HG03354 (cell line): ENCODE measurements around the gene ATRX.
"Not testable (repeated sequence)": the region's sequence is repeated elsewhere in the genome, so short reads cannot be mapped to it uniquely, and the experiment has no call there.

Source experiments
- ATAC-seq: cut with Tn5 transposase; IDR thresholded peaks from one replicate; pipeline ENCODE4 v1.9.1; 2021; ENCODE audit warnings: mild to moderate bottlenecking; ENCODE audit not compliant: unreplicated experiment, poor library complexity, severe bottlenecking

ATRX gene

DNA sequence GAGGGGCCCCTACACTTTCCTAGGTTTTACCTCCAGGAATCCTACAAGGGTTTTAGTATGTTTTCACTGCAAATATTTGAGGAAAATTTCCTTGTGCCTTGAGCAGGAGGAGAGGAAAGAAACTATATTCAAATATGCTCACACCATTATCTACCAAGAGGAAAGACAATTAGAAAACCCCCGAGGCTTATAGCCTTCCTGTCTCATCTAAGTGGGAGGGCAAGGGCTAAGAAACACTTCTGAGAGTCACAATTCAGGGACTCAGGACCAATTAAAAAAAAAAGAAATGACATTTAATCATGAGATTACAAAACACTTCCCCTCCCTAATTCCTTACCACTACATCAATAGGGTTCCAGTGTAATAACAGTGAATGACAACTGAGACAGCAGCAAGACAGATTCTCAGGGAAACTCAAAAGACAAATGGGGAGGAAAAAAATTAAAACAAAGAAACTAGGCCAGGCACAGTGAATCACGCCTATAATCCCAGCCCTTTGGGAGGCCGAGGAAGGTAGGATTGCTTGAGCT lies 45.6 kb downstream of the ATRX start:
- no peak for ATAC-seq

DNA sequence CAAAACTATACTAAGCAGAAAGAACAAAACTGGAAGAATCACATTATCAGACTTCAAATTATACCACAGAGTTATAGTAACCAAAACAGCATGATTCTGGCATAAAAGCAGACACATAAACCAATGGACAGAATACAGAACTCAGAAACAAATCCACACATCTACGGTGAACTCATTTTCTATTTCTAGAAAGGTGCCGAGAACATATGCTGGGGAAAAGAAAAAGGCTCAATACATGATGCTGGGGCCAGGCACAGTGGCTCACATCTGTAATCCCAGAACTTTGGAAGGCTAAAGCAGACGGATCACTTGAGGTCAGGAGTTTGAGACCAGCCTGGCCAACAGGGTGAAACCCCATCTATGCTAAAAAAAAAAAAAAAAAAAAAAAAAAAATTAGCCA lies 52.7 kb downstream of the ATRX start:
- ATAC-seq, result no peak

DNA sequence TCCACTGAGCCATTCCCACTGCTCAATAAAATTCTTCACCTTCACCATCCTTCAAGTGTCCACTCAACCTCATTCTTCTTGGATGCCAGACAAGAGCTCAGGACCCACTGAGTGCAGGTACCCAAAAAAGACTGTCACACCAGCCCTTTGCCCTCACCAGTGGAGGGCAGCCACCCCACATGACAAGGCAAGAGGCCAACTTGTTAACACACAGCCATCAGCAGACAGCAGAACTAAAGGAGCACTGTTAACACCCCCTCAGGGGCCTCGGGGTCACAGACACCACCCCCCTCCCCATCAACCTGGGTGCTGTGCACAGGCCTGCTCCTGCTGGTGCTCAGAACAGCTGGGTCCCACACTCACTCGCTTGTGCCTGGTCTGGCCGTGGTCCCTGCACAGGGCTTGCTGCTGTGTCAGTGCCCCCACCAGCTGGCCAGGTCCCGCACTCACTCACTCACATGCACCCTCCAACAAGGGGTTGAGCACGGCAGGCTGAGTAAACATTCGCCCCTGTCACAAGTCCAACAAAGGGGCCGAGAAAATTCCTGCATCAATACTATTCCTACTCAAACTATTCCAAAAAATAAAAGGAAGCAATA lies 54.1 kb downstream of the ATRX start:
- ATAC-seq, result no peak

DNA sequence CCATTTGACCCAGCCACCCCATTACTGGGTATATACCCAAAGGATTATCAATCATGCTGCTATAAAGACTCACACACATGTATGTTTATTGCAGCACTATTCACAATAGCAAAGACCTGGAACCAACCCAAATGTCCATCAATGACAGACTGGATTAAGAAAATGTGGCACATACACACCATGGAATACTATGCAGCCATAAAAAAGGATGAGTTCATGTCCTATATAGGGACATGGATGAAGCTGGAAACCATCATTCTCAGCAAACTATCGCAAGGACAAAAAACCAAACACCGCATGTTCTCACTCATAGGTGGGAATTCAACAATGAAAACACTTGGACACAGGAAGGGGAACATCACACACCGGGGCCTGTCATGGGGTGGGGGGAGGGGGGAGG lies 59.9 kb downstream of the ATRX start:
- ATAC-seq, result not testable (repeated sequence)

DNA sequence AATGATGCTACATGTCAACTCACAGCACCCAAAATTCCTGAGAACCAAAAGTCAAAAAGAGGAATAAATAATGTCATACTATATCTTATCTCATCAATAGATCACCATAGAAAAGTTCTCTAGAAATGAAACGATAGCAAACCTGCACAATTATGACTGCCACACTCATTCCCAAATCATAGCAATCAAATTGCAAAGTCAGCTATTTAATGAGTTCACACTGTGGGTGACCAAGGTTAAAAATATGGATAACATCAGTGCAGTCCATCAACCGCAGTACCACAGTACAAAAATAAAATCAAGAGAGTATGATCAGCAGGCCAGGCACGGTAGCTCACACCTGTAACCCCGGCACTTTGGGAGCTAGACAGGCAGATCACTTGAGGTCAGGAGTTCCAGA lies 62.3 kb downstream of the ATRX start:
- ATAC-seq, result no peak

DNA sequence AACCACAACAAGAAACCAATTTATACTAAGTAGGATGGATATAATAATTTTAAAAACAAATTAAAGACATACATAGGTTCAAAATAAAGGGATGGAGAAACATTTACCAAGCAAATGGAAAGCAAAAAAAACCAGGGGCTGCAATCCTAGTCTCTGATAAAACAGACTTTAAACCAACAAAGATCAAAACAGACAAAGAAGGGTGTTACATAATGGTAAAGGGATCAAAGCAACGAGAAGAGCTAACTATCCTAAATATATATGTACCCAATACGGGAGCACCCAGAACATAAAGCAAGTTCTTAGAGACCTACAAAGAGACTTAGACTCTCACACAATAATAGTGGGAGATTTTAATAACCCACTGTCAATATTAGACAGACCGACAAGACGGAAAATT lies 66.6 kb downstream of the ATRX start:
- ATAC-seq, result no peak

DNA sequence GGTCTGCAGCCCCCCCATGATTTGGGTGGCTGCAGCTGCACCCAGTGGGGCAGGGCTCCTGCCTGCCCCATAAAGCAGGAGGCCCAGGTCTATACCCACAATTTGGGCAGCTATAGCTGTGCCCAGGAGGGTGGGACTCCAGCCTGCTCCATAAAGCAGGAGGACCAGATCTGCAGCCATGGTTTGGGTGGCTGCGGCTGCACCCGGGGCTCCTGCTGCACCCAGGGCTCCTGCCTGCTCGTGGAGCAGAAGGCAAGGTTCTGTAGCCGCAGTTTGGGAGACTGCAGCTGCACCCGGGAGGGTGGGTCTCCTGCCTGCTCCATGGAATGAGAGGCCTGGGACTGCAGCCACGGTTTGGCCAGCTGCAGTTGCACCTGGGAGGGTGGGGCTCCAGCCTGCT lies 81.1 kb downstream of the ATRX start:
- ATAC-seq, result no peak

DNA sequence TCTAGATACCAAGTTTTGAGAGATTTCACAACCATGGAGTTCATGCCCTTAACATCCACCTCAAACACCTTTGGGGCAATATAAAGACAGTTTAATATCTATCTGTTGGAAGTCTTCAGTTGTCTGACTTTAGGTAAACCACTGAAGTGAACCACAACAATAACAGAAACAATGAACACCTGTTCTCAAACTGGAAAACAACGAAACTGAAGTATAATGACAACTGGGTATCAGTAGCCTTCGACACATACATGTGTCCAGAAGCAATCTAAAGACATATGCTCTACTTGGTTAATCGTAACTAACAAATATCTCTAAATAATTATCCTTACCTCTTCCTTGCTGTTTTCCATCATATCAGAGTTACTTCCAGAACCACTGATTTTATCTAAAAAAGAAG lies 87.8 kb downstream of the ATRX start:
- no peak for ATAC-seq

DNA sequence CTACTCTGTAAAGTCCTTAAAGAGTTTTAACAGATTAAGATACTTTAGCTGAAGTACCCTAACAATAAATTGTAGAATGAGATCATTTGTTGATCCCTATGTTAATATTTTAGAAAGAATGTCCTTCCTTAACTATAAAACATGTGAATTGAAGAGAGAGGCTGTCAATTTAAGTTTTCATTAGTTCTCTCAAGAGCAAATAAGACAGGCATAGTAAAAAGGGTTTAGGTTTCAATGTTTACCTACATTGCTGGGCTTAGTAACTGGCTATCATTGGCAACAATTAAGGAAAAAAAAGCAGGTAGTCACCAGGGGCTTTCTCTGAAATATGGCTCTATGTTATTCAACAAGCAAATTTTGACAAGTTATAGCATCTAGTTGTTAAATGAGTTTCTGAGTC lies 91.5 kb downstream of the ATRX start:
- ATAC-seq, result no peak

DNA sequence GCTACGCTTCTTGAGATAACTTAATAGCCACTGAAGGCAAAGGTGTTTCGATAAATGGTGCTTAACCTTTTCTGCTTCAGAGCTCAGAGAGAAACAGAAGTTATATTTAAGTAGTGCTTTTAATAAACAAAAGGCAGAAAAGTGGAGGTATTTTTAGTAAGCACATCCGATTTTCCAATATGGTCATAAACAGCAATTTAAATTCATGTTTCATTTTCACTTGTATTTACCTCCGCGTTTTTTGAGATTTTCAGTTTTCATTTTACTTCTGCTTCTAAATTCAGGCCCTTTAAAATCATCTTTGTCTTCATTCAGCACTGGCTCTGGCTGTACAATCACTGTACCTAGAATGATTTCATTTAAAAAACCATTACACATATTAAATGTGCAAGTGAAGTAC lies 92.4 kb downstream of the ATRX start:
- ATAC-seq, result no peak

DNA sequence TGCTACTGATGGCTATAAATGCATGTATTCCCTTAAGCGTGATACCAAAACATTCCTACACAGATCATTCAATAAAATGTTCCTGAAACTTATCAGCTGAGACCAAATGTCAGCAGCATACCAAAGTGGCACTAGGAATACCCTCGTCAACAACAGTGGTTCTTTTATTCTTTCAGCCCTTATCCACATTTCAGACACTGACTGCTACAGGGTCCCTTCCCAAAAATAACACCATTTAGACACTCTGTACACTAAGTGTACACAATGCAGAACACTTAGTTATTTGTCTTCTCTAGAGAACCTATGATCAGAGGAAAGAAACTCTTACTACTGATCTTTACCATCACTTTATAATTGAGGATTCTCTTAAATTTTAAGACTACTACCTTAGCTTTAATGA lies 94.1 kb downstream of the ATRX start:
- ATAC-seq, result no peak

DNA sequence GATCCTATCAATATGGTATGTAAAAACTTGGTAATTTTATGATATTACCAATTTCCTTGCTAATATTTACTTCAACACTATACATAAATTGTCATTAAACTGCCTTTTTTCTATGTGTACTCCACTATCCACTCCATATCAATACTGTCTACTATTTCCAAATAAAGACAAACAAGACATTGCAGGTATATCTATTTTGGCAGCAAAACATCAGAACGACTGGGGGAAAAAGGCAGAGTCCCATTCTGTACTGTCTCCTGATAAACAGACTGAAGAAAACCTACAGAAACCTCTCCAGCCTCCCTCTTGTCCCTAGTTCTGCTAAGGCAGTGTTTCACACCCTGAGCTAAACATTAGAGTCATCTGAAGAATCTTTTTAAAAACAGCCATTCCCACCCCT lies 96.6 kb downstream of the ATRX start:
- no peak for ATAC-seq

DNA sequence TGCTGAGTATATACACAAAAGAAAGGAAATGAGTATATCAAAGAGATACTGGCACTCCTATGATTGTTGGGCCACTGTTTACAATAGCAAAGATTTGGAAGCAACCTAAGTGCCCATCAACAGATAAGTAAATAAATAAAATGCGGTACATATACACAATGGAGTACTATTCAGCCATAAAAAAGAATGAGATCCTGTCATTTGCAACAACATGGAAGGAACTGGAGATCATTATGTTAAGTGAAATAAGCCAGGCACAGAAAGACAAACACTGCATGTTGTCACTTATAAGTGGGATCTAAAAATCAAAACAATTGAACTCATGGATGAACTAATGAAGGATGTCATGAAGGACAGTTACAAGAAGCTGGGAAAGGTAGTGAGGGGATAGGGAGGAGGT lies 100.3 kb downstream of the ATRX start:
- not testable (repeated sequence) for ATAC-seq

DNA sequence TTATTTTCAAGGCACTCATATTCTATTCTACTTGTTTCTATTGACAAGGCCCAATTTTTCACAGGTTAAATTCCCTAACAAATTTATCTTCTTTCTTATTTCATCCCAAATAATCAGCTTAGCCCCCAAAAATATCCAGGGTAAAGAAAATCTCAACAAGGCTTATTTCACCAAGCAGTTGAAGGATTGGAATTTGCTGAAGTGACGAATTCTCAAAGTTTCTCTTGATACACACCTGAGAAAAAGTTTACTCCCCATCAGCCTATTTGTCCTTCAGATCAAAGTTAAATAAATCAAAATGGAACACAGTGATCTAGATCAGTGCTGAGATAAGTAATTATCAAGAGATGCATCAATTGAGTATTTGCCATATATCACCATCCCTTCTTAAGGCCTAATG lies 106.9 kb downstream of the ATRX start:
- ATAC-seq, result no peak

DNA sequence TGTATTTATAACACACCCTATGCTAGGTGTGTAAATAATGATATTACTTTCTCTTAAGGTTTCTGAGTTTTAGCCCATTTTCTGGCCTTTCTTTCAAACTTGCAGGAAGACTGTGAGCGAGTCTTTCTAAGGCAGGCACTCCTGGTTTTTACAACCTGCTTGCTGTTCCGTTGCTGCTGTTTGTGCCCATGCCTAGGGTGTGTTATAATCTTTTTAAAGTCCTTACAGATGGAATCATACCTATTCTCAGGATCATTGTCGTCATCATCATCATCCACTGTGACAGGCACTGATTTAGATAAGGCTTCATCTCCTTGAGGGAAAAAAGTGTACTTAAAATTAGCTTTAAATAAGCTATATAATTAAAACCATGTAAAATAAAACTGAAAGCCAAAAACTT lies 110.0 kb downstream of the ATRX start:
- no peak for ATAC-seq

DNA sequence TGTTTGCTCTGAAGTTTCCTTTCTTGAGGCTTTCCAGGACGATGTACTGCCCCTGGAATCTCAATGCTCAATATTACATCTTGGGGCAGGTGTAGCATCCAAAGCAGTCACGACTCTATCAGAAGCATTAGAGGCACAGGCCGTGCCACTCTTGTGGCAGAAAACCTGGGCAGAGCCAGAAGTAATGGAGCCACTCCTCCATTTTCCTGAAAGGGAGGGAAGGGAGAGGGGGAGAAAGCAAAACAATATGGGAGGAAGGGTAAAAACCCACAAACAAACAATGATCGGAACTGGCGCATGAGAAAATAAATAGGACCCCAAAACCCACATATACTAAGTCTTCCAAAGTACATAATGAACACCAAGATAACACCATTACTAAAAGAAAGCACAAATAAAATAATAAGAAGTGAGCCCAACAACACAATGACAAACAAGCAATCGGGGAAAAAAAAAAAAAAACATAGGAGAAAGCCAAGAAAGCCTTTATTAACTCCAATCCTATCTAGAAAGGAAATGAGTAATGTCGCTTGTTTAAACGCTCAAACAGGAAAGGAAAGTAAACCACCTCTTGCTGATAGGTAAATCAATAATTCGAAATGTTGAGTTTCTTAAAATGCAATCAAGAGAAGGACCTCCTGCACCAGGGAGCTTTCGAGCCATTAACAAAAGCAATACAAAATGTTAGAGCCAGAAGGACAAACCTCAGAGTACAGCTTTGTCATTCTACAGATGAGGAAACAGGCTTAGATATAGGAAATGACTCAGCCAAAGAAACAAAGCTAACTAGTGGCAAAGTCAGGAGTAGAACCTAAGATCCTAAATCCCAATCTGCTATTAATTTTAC lies 117.4 kb downstream of the ATRX start:
- no peak for ATAC-seq

DNA sequence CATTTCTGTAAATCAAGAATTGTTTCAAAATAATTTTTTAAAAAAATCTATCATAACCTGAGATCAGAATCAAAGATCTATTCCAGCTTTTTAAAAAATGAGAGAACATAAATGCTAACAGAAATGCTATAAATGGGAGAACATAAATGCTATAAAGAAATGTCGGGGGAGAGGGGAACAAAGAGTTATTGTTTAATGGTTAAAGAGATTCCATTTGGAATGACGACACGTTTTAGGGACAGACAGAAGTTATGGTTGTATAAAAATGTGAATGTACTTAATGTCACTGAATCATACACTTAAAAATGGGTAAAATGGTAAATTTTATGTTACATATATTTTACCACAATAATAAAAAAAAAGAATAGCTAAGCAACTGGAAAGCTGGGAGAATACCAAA lies 127.1 kb downstream of the ATRX start:
- ATAC-seq, result no peak

DNA sequence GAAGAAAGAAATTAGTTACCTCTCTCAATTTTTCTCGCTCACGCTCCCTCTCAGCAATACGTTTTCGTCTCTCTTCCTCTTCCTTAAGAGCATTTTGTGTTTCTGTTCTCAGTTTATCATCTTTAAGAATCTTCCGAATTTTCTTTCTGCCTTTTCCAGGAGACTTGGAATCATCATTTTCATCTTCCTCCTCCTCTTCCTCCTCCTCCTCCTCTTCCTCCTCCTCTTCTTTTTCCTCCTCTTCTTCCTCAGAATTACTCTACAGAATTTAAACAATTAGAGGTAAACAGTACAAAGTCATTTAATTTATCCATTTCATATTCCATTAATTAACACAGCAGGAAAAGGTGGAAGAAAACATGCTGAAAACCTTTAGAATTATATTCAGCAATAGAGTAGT lies 133.9 kb downstream of the ATRX start:
- ATAC-seq, result no peak

DNA sequence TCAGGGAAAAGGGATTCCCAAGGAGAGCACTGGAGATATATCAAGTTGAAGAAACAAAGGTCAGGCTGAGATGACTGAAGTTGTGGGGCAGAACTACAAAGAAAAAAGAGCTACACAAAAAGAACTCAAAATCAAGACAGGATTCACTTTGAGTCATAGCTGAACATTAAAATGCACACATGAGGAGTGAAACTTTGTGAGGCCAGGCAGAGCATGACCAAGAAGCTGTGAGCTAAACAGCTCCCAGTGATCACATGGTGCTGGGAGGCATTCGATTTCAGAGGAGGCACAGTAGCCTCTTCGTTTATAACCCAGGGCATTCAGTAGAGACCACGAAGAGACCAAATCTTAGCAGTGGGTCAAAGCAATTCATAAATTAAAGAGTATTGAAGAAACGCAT lies 145.3 kb downstream of the ATRX start:
- ATAC-seq, result no peak

DNA sequence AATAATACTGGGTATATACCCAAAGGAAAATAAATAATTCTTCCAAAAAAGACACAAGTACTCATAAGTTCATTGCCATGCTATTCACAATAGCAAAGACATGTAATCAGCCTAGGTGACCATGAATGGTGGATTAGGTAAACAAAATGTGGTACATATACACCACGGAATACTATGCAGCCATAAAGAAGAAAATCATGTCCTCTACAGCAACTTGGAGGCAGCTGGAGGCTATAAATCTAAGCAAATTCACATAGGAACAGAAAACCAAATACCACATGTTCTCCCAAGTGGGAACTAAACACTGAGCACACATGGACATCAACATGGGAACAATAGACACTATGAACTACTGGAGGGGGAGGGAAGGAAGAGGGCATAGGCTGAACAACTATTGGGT lies 146.2 kb downstream of the ATRX start:
- no peak for ATAC-seq

DNA sequence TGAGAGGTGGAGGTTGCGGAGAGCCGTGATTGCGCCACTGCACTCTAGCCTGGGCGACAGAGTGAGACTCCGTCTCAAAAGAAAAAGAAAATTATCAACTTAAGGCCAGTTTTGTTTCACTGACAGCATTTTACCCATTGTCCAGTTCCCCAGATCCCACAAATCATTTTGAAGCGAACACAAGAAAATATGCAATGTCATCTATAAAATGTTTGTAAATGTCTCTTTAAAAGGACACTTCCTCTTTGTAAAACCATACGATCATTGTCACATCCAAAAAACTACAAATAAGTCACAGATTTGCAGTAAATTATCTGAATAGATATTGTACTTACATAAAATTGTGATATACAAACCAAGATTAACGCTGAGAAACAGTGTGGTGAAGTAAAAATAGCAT lies 147.6 kb downstream of the ATRX start:
- no peak for ATAC-seq
